ELF-1 (cell line): ENCODE measurements around the gene SART1.
A peak's percentile ranks its signal among the peaks of the same experiment; 100 is the strongest.
"Not testable (repeated sequence)": the region's sequence is repeated elsewhere in the genome, so short reads cannot be mapped to it uniquely, and the experiment has no call there.

Experiments
- DNase-seq: peaks from one replicate; pipeline ENCODE4 v3.0.0-alpha.2; 2016; ENCODE audit warnings: low read depth, low spot score

Gene SART1

DNA sequence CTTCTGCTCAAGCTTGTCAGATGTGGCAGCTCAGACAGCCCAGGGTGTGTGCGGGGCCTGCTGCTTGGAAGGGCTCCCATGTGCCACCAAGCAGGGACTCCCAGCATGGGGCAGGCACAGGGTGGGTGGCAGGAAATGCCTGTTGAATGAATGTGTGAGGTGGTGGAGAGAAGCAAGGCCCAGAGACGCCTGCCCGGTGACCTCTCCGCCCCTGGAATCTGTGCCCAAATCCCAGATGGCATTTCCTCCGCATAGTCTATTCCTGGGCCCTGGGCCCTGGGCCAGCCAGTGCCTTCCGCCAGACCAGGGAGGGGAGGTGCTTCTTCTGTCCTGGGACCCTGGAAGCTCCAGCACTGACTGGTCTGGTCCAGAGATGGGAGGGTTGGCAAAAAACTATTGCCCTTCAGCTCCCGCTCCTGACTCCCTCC, 53.9 kb downstream of the SART1 start:
- no peak for DNase-seq

DNA sequence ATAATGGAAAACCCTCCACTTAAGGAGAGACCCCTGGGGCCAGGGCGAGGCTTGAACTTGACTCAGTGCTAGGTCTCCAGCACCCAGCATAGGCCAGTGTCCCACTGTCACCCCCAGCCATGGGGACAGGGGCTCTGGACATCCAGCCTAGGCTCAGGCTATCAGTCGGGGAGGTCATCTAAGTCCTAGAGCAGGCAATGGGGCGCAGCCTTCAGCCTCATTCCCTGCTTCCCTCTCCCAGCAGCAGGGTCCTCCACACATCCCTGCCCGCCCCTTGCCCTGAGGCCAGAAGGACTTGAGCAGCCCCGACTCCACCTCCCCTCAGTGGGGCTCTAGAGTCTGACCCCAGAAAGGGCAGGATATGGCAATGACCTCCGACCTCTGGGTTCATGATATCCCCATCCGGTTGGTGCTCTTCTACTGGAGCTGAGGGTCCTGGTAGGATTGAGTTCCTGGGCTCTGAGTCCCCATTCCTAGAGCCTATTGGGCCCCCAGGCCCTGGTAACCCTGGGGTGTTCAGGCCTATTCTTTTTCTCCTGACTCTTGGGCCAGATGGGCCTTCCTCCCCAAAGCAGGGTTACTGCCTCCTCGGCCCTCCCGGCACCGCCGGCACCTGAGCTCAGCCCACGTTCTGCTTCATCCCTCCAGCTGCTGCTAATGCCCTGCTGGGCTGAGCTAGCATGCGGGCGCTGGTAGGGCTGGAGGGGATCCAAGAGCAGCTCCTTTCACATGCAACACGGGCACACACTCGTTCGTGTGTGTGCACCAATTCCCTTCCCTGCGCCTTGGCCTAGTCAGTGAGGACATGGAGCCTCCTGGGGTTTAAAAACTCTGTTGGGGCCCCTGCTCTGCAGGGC, 54.6 kb downstream of the SART1 start:
- no peak for DNase-seq

GRCh38 chr11:66016793-66017177, 55.3 kb downstream of the SART1 start:
- DNase-seq: no peak

DNA sequence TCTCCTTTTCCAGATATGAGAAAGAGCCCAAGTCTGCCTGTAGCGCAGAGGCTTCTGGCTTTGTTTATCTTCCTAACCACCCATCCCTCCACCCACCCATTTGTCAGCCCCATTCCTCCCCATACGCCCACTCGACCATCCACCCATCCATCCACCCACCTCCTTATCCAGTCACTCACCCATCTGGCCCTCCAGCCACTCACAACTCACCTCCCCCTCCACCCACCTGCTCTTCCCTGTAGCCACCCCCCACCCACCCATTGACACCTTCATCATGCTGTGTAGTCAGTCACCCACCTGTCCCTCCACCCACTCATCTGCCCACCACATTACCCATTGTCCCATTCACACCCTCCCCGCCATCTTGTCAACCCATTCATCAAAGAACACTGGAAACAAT, 55.8 kb downstream of the SART1 start:
- DNase-seq: no peak

DNA sequence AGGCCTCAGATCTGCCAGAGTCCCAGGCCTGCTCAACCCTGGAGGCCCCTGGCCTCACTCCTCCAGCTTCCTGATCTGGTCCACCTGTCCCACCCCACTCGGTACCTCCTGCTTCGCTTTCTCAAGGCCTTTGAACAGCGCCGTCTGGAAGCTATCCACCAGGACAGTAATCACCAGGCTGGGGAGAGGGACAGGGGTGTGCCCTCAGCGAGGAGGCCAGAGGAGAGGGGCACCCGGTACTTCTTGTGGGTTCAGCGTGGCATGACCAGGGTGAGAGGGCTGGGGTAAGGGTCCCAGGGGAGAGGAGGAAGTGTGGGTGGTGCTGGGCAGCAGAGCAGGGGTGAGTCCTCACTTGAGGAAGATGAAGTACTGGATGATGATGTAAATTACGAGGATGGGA, 58.7 kb downstream of the SART1 start:
- DNase-seq: no peak

DNA sequence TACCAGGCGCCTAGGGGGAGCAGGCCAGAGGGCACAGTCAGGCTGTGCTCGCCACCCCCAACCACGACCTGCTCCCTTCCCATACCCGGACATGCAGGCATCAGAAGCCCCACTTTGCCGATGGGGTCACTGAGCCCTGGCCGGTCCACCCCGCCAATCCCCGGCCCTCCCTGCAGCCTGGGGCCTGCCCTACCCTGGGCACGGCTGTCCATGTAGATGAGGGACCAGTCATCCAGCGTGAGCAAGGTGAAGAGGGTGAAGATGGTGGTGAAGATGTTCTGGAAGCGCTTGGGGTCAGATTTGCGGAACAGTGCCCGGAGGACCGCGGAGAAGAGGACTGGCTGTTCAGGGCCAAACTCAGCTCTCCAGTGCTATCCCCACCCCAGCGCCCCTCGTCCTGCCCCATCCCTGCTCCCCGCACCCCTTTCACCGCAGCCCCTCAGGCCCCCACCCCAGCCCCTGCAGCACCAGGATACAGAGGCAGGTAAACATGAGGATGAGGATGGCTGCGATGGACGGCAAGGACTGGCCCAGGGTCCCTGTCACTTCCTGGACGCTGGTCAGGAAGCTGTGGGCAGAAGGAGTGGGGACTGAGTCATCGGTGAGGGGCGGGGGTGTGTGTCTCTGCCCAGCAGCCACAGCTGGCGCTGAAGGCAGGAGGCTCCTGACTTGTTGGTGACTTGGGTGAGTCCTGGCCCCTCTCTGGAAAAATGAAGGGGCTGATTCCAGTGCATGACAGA, 59.3 kb downstream of the SART1 start:
- no peak for DNase-seq

- DNase-seq: peak; percentile 91
Observed at GRCh38 chr11:66022401-66023185, 61.1 kb downstream of the SART1 start.

GRCh38 chr11:66023186-66023440, 61.6 kb downstream of the SART1 start:
- not testable (repeated sequence) for DNase-seq

GRCh38 chr11:66026017-66026529, 64.5 kb downstream of the SART1 start, which contains the start of gene CATSPER1:
Gene CATSPER1 (minus strand): TSS chr11:66026479. CDS start chr11:66026379, 100 bp downstream.
- no peak for DNase-seq
